ENCODE measurements around the gene KIF26A. TPM values are rescaled to one million over a fixed set of nuclear protein-coding genes. Genes with fewer than 3 reads are reported as not detected.

KIF26A gene
- total RNA-seq, 2 donors from 2014 or later, result 2.0 to 3.9 TPM

GRCh38 chr14:104179126-104179525 lies 40.7 kb downstream of the KIF26A start:
- Histone ChIP-seq H3K27me3 (replicated peaks; ENCODE audit: insufficient read depth) (no peaks in the 10 kb centered on the region), H3K4me3 (no peak overlapping the region), H3K4me1 (ENCODE audit: control insufficient read depth in 1 of 2, low read depth in 2 of 2) (no peaks in the 10 kb centered on the region), H3K36me3 (no peaks in the 10 kb centered on the region), H3K9me3 (no peaks in the 10 kb centered on the region), H3K27ac (no peak overlapping the region)
- no peak for TF ChIP-seq CTCF (IDR thresholded peaks at IDR 0.05)
- DNase-seq (ENCODE audit: low spot score) (no peak), ATAC-seq (ENCODE audit: insufficient number of reproducible peaks, low FRiP score, low read depth) (no peak)

DNA sequence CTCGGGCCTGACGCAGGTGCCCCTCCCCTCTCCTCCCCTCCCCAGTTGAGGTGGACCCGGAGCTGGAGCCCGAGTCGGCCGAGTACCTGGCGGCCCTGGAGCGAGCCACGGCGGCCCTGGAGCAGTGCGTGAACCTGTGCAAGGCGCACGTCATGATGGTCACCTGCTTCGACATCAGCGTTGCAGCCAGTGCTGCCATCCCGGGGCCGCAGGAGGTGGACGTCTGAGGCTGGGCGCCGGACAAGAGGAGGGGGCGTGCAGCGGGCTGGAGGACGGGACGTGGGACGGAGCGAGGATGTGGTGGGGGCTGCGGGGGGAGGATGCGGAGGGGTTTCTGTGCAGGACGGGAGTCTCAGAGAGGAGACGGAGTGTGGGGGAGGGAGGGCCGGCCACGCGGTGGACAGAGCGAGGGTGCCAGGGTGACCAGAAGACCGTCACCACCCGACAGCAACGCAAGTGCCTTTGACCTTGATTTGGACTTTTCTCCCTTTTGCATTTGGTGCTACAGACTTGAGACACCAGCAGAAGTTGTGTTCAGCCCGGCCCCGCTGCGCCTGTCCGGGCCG lies 41.3 kb downstream of the KIF26A start:
- Histone ChIP-seq H3K4me1 (ENCODE audit: control insufficient read depth in 1 of 2, low read depth in 2 of 2) (no peaks in the 10 kb centered on the region), H3K36me3 (no peaks in the 10 kb centered on the region), H3K27me3 (replicated peaks; ENCODE audit: insufficient read depth) (no peaks in the 10 kb centered on the region), H3K9me3 (no peaks in the 10 kb centered on the region), H3K4me3 (no peak overlapping the region), H3K27ac (no peak overlapping the region)
- no peak for TF ChIP-seq CTCF (IDR thresholded peaks at IDR 0.05)
- ATAC-seq (ENCODE audit: insufficient number of reproducible peaks, low FRiP score, low read depth) (no peak), DNase-seq (ENCODE audit: low spot score) (no peak)

DNA sequence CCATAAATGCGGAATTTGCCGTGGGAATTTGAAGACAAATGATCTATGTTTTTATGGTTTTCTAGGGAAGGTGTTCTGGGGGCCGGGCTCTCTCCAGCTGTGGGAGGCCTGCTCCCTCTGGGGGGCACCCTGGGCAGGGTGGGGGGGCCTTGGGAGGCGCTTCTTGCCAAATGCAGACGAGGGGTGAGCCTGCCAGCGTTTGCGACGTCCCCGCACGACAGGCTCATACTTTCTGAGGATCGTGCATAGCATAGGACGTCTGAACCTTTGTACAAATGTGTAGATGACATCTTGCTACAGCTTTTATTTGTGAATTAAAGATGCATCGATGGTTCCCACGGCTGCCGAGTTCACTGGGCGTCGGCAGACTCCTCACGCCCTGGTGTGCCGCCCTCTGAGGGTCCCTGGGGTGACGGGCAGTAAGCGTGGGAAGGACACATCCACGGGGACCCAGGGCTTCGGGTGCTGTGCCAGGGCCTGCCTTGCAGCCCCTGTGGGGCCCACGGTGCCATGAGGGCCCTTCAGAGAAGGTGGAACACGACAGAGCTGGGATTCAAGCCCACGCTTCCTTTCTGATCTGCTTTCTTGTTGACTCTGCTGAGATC lies 42.3 kb downstream of the KIF26A start:
- ATAC-seq (ENCODE audit: insufficient number of reproducible peaks, low FRiP score, low read depth) (no peak), DNase-seq (ENCODE audit: low spot score) (no peak)
- H3K27me3 ChIP-seq (replicated peaks; ENCODE audit: insufficient read depth), result no peaks in the 10 kb centered on the region
- TF ChIP-seq CTCF (IDR thresholded peaks at IDR 0.05), result no peak
- no peak overlapping the region for H3K4me3 ChIP-seq
- no peaks in the 10 kb centered on the region for H3K9me3 ChIP-seq
- H3K27ac ChIP-seq, result no peak overlapping the region
- no peaks in the 10 kb centered on the region for H3K4me1 ChIP-seq (ENCODE audit: control insufficient read depth in 1 of 2, low read depth in 2 of 2)
- no peaks in the 10 kb centered on the region for H3K36me3 ChIP-seq

DNA sequence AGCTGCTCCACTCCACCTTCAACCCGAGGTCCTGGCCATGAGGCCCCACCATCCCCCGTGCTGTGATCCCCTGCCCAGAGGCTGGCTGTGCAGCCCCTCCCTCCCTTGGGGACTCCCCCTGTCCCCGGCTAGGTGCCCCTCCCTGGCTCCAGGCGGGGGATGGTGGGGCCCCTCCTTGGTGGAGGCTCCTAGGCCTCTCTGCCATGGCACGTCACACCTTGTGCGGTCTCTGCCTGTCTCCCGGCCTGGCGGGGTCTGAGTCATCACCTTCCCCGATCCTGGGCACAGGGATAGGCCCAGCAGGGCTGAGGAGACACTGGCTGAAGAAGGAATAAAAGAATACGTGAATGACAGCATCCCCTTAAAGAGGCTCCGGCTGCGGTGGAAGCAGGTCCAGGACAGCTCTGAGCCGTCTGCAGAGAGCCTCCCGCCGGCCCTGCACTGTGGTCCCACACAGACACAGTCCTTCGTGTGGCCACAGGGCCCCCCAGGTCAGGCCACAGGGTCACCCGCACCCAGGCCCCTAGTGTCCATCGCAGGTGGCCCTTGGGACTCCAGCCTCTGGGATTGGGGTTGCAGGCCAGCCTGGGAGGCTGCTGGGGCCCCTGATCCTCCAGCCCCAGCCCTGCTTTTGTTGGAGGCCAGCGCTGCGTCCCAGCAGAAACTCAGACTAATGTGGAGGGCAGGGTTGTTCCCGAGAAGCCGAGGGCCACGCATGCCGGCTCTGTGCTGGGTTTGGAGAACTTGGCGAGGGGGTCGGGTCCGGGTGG lies 43.6 kb downstream of the KIF26A start:
- Histone ChIP-seq H3K9me3 (no peaks in the 10 kb centered on the region), H3K4me1 (ENCODE audit: control insufficient read depth in 1 of 2, low read depth in 2 of 2) (no peaks in the 10 kb centered on the region), H3K27me3 (replicated peaks; ENCODE audit: insufficient read depth) (no peaks in the 10 kb centered on the region), H3K36me3 (no peaks in the 10 kb centered on the region), H3K27ac (no peak overlapping the region), H3K4me3 (no peak overlapping the region)
- TF ChIP-seq CTCF (IDR thresholded peaks at IDR 0.05), result no peak
- no peak for ATAC-seq (ENCODE audit: insufficient number of reproducible peaks, low FRiP score, low read depth)
- no peak for DNase-seq (ENCODE audit: low spot score)

- Histone ChIP-seq H3K9me3 (no peaks in the 10 kb centered on the region), H3K27me3 (replicated peaks; ENCODE audit: insufficient read depth) (no peaks in the 10 kb centered on the region)
These were observed 44.6 kb downstream of the KIF26A start for GRCh38 chr14:104182857-104183425.

More at GRCh38 chr14:104182857-104183425, 44.6 kb downstream of the KIF26A start:
- H3K4me3 ChIP-seq, result no peak overlapping the region
- ATAC-seq (ENCODE audit: insufficient number of reproducible peaks, low FRiP score, low read depth) (no peak), DNase-seq (ENCODE audit: low spot score) (no peak)
- H3K4me1 ChIP-seq (ENCODE audit: control insufficient read depth in 1 of 2, low read depth in 2 of 2), result no peaks in the 10 kb centered on the region
- TF ChIP-seq CTCF (IDR thresholded peaks at IDR 0.05), result no peak
- no peaks in the 10 kb centered on the region for H3K36me3 ChIP-seq
- H3K27ac ChIP-seq, result no peak overlapping the region

Data from thoracic aorta (tissue), 2 donors.